ENCODE measurements around the gene ASAP2.

The ASAP2 gene

GRCh38 chr2:9247177-9247576 is 40.6 kb downstream of the ASAP2 start:
- Histone ChIP-seq H3K27me3 (ENCODE audit: insufficient read depth, low read length) (no peaks in the 10 kb centered on the region; the same call in 1 of the 2 replicates), H3K27ac (ENCODE audit: low read depth, low read length, poor library complexity, severe bottlenecking) (no peak overlapping the region), H3K9ac (ENCODE audit: low read length) (no peak overlapping the region), H3K4me1 (ENCODE audit: insufficient read depth, low read length, severe bottlenecking) (no peaks in the 10 kb centered on the region), H4K20me1 (ENCODE audit: insufficient read depth, low read length) (no peaks in the 10 kb centered on the region), H3K4me2 (ENCODE audit: low read length) (no peak overlapping the region), H2AFZ (ENCODE audit: low read length) (no peak overlapping the region), H3K9me2 (ENCODE audit: low read depth, low read length) (no peaks in the 10 kb centered on the region), H3K79me2 (ENCODE audit: insufficient read depth, low read length) (no peaks in the 10 kb centered on the region), H3K36me3 (ENCODE audit: insufficient read depth, low read length) (no peaks in the 10 kb centered on the region), H3K4me3 (ENCODE audit: low read depth, low read length, poor library complexity, severe bottlenecking) (no peak overlapping the region), H3F3A (ENCODE audit: insufficient read depth, low read length) (no peaks in the 10 kb centered on the region), H3K9me3 (ENCODE audit: low read length) (no peaks in the 10 kb centered on the region)
- TF ChIP-seq CTCF (IDR thresholded peaks at IDR 0.05; ENCODE audit: low read length) (no peak), EZH2 (IDR thresholded peaks at IDR 0.05; ENCODE audit: borderline replicate concordance, low read length) (no peak)

GRCh38 chr2:9247786-9248185 is 41.2 kb downstream of the ASAP2 start:
- Histone ChIP-seq H3K27ac (ENCODE audit: low read depth, low read length, poor library complexity, severe bottlenecking) (no peak overlapping the region), H3F3A (ENCODE audit: insufficient read depth, low read length) (no peaks in the 10 kb centered on the region), H2AFZ (ENCODE audit: low read length) (no peak overlapping the region), H3K36me3 (ENCODE audit: insufficient read depth, low read length) (no peaks in the 10 kb centered on the region), H3K9ac (ENCODE audit: low read length) (no peak overlapping the region), H3K27me3 (ENCODE audit: insufficient read depth, low read length) (no peaks in the 10 kb centered on the region; the same call in 1 of the 2 replicates), H3K9me2 (ENCODE audit: low read depth, low read length) (no peaks in the 10 kb centered on the region), H3K79me2 (ENCODE audit: insufficient read depth, low read length) (no peaks in the 10 kb centered on the region), H3K9me3 (ENCODE audit: low read length) (no peaks in the 10 kb centered on the region), H3K4me3 (ENCODE audit: low read depth, low read length, poor library complexity, severe bottlenecking) (no peak overlapping the region), H4K20me1 (ENCODE audit: insufficient read depth, low read length) (no peaks in the 10 kb centered on the region), H3K4me1 (ENCODE audit: insufficient read depth, low read length, severe bottlenecking) (no peaks in the 10 kb centered on the region), H3K4me2 (ENCODE audit: low read length) (no peak overlapping the region)
- TF ChIP-seq CTCF (IDR thresholded peaks at IDR 0.05; ENCODE audit: low read length) = no peak

GRCh38 chr2:9248363-9248762 is 41.8 kb downstream of the ASAP2 start:
- no peak overlapping the region for H3K4me3 ChIP-seq (ENCODE audit: low read depth, low read length, poor library complexity, severe bottlenecking)
- H3K9me3 ChIP-seq (ENCODE audit: low read length) = no peaks in the 10 kb centered on the region
- H3K4me2 ChIP-seq (ENCODE audit: low read length) = no peak overlapping the region
- H3K27ac ChIP-seq (ENCODE audit: low read depth, low read length, poor library complexity, severe bottlenecking) = no peak overlapping the region
- TF ChIP-seq EZH2 (IDR thresholded peaks at IDR 0.05; ENCODE audit: borderline replicate concordance, low read length) (no peak), CTCF (IDR thresholded peaks at IDR 0.05; ENCODE audit: low read length) (no peak)
- no peaks in the 10 kb centered on the region for H3K36me3 ChIP-seq (ENCODE audit: insufficient read depth, low read length)
- no peaks in the 10 kb centered on the region for H4K20me1 ChIP-seq (ENCODE audit: insufficient read depth, low read length)
- no peaks in the 10 kb centered on the region for H3K79me2 ChIP-seq (ENCODE audit: insufficient read depth, low read length)
- no peak overlapping the region for H2AFZ ChIP-seq (ENCODE audit: low read length)
- H3F3A ChIP-seq (ENCODE audit: insufficient read depth, low read length) = no peaks in the 10 kb centered on the region
- no peak overlapping the region for H3K9ac ChIP-seq (ENCODE audit: low read length)
- H3K27me3 ChIP-seq (ENCODE audit: insufficient read depth, low read length) = no peaks in the 10 kb centered on the region; the same call in 1 of the 2 replicates
- H3K9me2 ChIP-seq (ENCODE audit: low read depth, low read length) = no peaks in the 10 kb centered on the region
- H3K4me1 ChIP-seq (ENCODE audit: insufficient read depth, low read length, severe bottlenecking) = no peaks in the 10 kb centered on the region
